ENCODE data around the gene PPP3CB. TPM values are rescaled to one million over a fixed set of nuclear protein-coding genes. Genes with fewer than 3 reads are reported as not detected.

Gene PPP3CB
- total RNA-seq, 1 experiment from 2014 or later, result 34.0 TPM

GRCh38 chr10:73537288-73537687, 41.5 kb upstream of the PPP3CB start:
- TF ChIP-seq EZH2 (IDR thresholded peaks at IDR 0.05; ENCODE audit: low read depth), result no peak
- TF ChIP-seq CTCF (conservative IDR thresholded peaks at IDR 0.05), result no peak
- CTCF ChIA-PET, result no interaction called here
- no peaks in the 10 kb centered on the region for H3K9me3 ChIP-seq (ENCODE audit: insufficient read depth, low read depth)

GRCh38 chr10:73534857-73535256, 39.0 kb upstream of the PPP3CB start:
- DNase-seq, result no peak
- ChIA-PET POLR2A (ENCODE audit: unreplicated experiment) (no interaction called here), CTCF (interaction anchor here (0.5 kb wide), 1 partner anchor 92 kb away, joined by 5 read pairs; no protein-coding TSS in a partner anchor)
- Histone ChIP-seq H3K4me3 (no peak overlapping the region), H4K20me1 (ENCODE audit: insufficient read depth) (no peaks in the 10 kb centered on the region), H3F3A (ENCODE audit: insufficient read depth, low read depth) (no peaks in the 10 kb centered on the region; the same call in 1 of the 2 replicates), H3K27me3 (ENCODE audit: insufficient read depth, low read depth) (no peaks in the 10 kb centered on the region), H3K9me2 (ENCODE audit: insufficient read depth) (no peaks in the 10 kb centered on the region), H3K4me1 (replicated peaks; ENCODE audit: insufficient read depth) (no peaks in the 10 kb centered on the region), H3K79me2 (ENCODE audit: low read depth) (no peaks in the 10 kb centered on the region), H2AFZ (no peak overlapping the region), H3K9me3 (ENCODE audit: insufficient read depth, low read depth) (no peaks in the 10 kb centered on the region), H3K36me3 (ENCODE audit: low read depth) (0 out of 2 replicates have a peak, but pooled peaks cover 3% of the 10 kb centered on the region), H3K4me2 (no peak overlapping the region), H3K27ac (no peak overlapping the region)
- intact Hi-C loops (cut with micrococcal nuclease; ENCODE audit: unreplicated experiment), result no loop called here
- BruUV-seq (replicated peaks), result no TSS peak
- TF ChIP-seq CTCF (conservative IDR thresholded peaks at IDR 0.05) (no peak), EZH2 (IDR thresholded peaks at IDR 0.05; ENCODE audit: low read depth) (no peak)

More at GRCh38 chr10:73537288-73537687, 41.5 kb upstream of the PPP3CB start:
- Histone ChIP-seq H3K36me3 (ENCODE audit: low read depth) (0 out of 2 replicates have a peak, but pooled peaks cover 3% of the 10 kb centered on the region), H4K20me1 (ENCODE audit: insufficient read depth) (no peaks in the 10 kb centered on the region), H3K79me2 (ENCODE audit: low read depth) (no peaks in the 10 kb centered on the region), H3K27me3 (ENCODE audit: insufficient read depth, low read depth) (no peaks in the 10 kb centered on the region), H3F3A (ENCODE audit: insufficient read depth, low read depth) (no peaks in the 10 kb centered on the region; the same call in 1 of the 2 replicates), H3K4me3 (no peak overlapping the region), H2AFZ (no peak overlapping the region), H3K4me1 (replicated peaks; ENCODE audit: insufficient read depth) (no peaks in the 10 kb centered on the region), H3K27ac (no peak overlapping the region), H3K4me2 (no peak overlapping the region), H3K9me2 (ENCODE audit: insufficient read depth) (no peaks in the 10 kb centered on the region)
- BruUV-seq (replicated peaks), result no TSS peak
- DNase-seq, result no peak
- intact Hi-C loops (cut with micrococcal nuclease; ENCODE audit: unreplicated experiment), result no loop called here
- POLR2A ChIA-PET (ENCODE audit: unreplicated experiment), result interaction anchor here (0.7 kb wide), 1 partner anchor 235 kb away, joined by 3 read pairs; a partner anchor contains a TSS

- POLR2A ChIA-PET (ENCODE audit: unreplicated experiment), result interaction anchor here (0.6 kb wide), 1 partner anchor 99 kb away, joined by 3 read pairs; no protein-coding TSS in a partner anchor
- Histone ChIP-seq H3K4me1 (replicated peaks; ENCODE audit: insufficient read depth) (no peaks in the 10 kb centered on the region), H2AFZ (no peak overlapping the region), H3K27ac (no peak overlapping the region), H3K27me3 (ENCODE audit: insufficient read depth, low read depth) (no peaks in the 10 kb centered on the region), H3K4me3 (no peak overlapping the region), H4K20me1 (ENCODE audit: insufficient read depth) (peaks cover 3% of the 10 kb centered on the region; the same call in 1 of the 2 replicates), H3F3A (ENCODE audit: insufficient read depth, low read depth) (no peaks in the 10 kb centered on the region; the same call in 1 of the 2 replicates), H3K9me3 (ENCODE audit: insufficient read depth, low read depth) (no peaks in the 10 kb centered on the region), H3K9me2 (ENCODE audit: insufficient read depth) (no peaks in the 10 kb centered on the region), H3K4me2 (no peak overlapping the region), H3K36me3 (ENCODE audit: low read depth) (no peaks in the 10 kb centered on the region), H3K79me2 (ENCODE audit: low read depth) (no peaks in the 10 kb centered on the region)
- intact Hi-C loops (cut with micrococcal nuclease; ENCODE audit: unreplicated experiment), result loop anchor here (1.0 kb wide), 2 partner anchors 96 to 115 kb away; no protein-coding TSS in a partner anchor
- CTCF ChIA-PET, result interaction anchor here (0.5 to 1.7 kb wide), 5 partner anchors 13 to 114 kb away, joined by 3 to 24 read pairs (median 4); no protein-coding TSS in a partner anchor
- DNase-seq, result peak; percentile 44 to 76
- TF ChIP-seq EZH2 (IDR thresholded peaks at IDR 0.05; ENCODE audit: low read depth) (no peak), CTCF (conservative IDR thresholded peaks at IDR 0.05) (peak; percentile 96)
- no TSS peak for BruUV-seq (replicated peaks)
Observed at GRCh38 chr10:73529089-73529832, 33.4 kb upstream of the PPP3CB start.

Measured in PC-9 (cell line).